ENCODE results near the gene ONECUT3. TPM values are rescaled to one million over a fixed set of nuclear protein-coding genes. Genes with fewer than 3 reads are reported as not detected.

Gene ONECUT3
- total and polyA plus RNA-seq, 2 donors (not counting 3 experiments of a cell fraction or from before 2014, with no cell fraction given), result not detected

DNA sequence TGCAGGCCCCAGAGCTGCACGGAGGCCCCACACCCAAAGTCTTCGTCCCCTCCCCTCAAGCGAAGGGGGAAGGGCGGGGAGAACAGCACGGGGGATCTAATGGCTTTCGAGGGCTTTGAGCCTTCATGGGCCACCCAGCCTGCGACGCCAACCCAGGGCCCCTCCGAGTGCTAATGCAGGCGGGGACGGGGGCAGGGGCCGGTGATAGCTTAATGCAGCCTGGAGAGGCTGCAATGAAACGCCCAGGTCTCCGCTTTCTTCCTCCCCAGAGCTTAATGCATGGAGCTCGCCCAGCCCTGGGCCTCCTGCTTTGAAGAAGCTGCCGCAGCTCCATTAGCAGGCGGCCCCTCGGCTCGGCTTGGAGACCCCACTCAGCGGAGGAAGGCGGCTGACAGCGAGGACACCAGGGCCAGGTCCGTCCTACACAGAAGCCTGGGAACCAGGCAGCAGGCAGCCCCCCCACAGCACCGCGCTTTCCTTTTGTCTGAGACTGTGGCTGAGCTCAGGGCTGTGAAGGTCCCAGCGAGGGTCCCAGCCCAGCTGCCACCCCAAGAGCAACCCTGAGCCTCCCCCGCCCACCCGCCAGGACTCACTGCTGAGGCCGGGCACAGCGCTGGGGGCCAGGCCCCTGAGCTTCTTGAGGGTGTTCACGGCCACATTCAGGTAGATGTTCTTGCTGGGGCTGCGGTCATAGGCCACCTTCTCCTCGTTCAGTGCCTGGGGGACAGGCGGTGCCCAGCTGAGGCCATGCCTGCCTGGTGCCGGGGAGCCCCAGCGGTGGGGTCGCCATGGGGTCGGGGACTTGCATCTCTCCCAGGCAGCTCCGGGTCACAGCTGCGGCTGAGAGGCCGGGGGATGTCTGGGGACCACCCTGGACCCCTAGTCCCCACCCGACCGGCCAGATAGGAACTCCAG lies 66.3 kb downstream of the ONECUT3 start:
- H4K20me1 ChIP-seq (replicated peaks; ENCODE audit: control insufficient read depth, extremely low read depth, insufficient read depth, low read length), result no peaks in the 10 kb centered on the region
- H3K9me1 ChIP-seq (replicated peaks; ENCODE audit: control insufficient read depth, extremely low read depth, insufficient read depth, low read length), result no peaks in the 10 kb centered on the region
- intact Hi-C loops (cut with micrococcal nuclease) (no loop called here), dilution Hi-C loops (cut with MboI; ENCODE audit: extremely low pct_ligation_motif_present, low sequenced_read_pairs) (no loop called here)
- no peak overlapping the region for H3K27ac ChIP-seq (ENCODE audit: insufficient read depth, low read depth, low read length)
- DNase-seq (ENCODE audit: low read depth, low spot score), result no peak
- no peak for FAIRE-seq
- H3K4me2 ChIP-seq (ENCODE audit: insufficient read depth, low read length), result no peak overlapping the region
- H3K79me2 ChIP-seq (ENCODE audit: control insufficient read depth, insufficient read depth, low read length), result no peaks in the 10 kb centered on the region
- TF ChIP-seq POLR2AphosphoS5 (IDR thresholded peaks at IDR 0.05; ENCODE audit: insufficient read depth, low read depth, low read length) (no peak), EZH2 (IDR thresholded peaks at IDR 0.05; ENCODE audit: borderline replicate concordance, low read depth, low read length, severe bottlenecking) (no peak), POLR2A (IDR thresholded peaks at IDR 0.05; ENCODE audit: low read depth, low read length) (no peak), GATA2 (IDR thresholded peaks at IDR 0.05; ENCODE audit: insufficient read depth, insufficient read length, low read depth, low read length) (no peak), JUN (IDR thresholded peaks at IDR 0.05; ENCODE audit: borderline replicate concordance, insufficient read depth, insufficient read length, low read depth) (no peak), MAX (IDR thresholded peaks at IDR 0.05; ENCODE audit: insufficient read depth, insufficient read length) (no peak), MYC (IDR thresholded peaks at IDR 0.05; ENCODE audit: low read depth, low read length) (no peak), FOS (IDR thresholded peaks at IDR 0.05; ENCODE audit: borderline replicate concordance, insufficient read depth, low read length) (no peak)
- TF ChIP-seq, protein P1, sequence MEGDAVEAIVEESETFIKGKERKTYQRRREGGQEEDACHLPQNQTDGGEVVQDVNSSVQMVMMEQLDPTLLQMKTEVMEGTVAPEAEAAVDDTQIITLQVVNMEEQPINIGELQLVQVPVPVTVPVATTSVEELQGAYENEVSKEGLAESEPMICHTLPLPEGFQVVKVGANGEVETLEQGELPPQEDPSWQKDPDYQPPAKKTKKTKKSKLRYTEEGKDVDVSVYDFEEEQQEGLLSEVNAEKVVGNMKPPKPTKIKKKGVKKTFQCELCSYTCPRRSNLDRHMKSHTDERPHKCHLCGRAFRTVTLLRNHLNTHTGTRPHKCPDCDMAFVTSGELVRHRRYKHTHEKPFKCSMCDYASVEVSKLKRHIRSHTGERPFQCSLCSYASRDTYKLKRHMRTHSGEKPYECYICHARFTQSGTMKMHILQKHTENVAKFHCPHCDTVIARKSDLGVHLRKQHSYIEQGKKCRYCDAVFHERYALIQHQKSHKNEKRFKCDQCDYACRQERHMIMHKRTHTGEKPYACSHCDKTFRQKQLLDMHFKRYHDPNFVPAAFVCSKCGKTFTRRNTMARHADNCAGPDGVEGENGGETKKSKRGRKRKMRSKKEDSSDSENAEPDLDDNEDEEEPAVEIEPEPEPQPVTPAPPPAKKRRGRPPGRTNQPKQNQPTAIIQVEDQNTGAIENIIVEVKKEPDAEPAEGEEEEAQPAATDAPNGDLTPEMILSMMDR (IDR thresholded peaks at IDR 0.05; ENCODE audit: extremely low read depth in 1 of 2, insufficient read depth in 1 of 2, low read depth in 1 of 2, low read length in 2 of 2), result no peak
- no peaks in the 10 kb centered on the region for H3K4me1 ChIP-seq (ENCODE audit: control insufficient read depth, extremely low read depth, insufficient read depth, low read length)
- H3K27me3 ChIP-seq (ENCODE audit: control insufficient read depth in 2 of 2, insufficient read depth in 2 of 2, low read length in 2 of 2), result no peaks in the 10 kb centered on the region
- H3K9ac ChIP-seq (replicated peaks; ENCODE audit: extremely low read depth, insufficient read depth, low read length), result no peak overlapping the region
- no TSS peak for BruUV-seq (replicated peaks)
- no peaks in the 10 kb centered on the region for H3K9me3 ChIP-seq (replicated peaks; ENCODE audit: control insufficient read depth, insufficient read depth, low read length)
- peaks cover 3 to 60% of the 10 kb centered on the region in 2 experiments for H3K36me3 ChIP-seq (ENCODE audit: control insufficient read depth in 2 of 2, extremely low read depth in 1 of 2, insufficient read depth in 2 of 2, low read length in 2 of 2)
- no peak overlapping the region for H3K4me3 ChIP-seq (replicated peaks in 1 of 3; ENCODE audit: insufficient read depth in 1 of 3, low read depth in 1 of 3, low read length in 3 of 3)
- no peak overlapping the region for H2AFZ ChIP-seq (ENCODE audit: low read depth, low read length)
- ChIA-PET CTCF (interaction anchor here (1.0 to 1.5 kb wide), 2 partner anchors 18 to 147 kb away, joined by 3 to 6 read pairs; no protein-coding TSS in a partner anchor), POLR2A (no interaction called here)
